Measurements from ENCODE around the gene CFAP97D2.
"Not testable (repeated sequence)": the region's sequence is repeated elsewhere in the genome, so short reads cannot be mapped to it uniquely, and the experiment has no call there.

Gene CFAP97D2

DNA sequence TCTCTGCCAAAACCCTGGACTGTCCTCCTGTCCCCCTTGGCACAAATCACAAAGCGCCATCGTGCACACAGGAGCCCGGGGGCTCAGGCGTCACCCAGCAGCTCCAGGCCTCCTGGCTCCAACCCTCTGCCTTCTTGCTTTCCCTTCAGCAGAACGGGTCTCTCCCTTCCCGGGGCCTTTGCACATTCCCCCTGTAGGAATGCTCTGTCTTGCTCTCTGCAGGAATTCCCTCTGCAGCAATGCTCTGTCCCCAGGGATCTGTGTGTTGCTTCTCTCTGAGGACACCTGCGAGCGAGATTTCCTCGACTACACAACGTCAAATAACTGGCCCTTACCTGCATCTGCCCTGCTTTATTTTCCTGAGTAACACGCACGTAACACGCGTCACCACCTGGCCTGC lies 33.3 kb upstream of the CFAP97D2 start:
- H3K4me3 ChIP-seq (ENCODE audit: low read depth, low read length) = no peak overlapping the region
- TF ChIP-seq, protein P1, sequence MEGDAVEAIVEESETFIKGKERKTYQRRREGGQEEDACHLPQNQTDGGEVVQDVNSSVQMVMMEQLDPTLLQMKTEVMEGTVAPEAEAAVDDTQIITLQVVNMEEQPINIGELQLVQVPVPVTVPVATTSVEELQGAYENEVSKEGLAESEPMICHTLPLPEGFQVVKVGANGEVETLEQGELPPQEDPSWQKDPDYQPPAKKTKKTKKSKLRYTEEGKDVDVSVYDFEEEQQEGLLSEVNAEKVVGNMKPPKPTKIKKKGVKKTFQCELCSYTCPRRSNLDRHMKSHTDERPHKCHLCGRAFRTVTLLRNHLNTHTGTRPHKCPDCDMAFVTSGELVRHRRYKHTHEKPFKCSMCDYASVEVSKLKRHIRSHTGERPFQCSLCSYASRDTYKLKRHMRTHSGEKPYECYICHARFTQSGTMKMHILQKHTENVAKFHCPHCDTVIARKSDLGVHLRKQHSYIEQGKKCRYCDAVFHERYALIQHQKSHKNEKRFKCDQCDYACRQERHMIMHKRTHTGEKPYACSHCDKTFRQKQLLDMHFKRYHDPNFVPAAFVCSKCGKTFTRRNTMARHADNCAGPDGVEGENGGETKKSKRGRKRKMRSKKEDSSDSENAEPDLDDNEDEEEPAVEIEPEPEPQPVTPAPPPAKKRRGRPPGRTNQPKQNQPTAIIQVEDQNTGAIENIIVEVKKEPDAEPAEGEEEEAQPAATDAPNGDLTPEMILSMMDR (IDR thresholded peaks at IDR 0.05; ENCODE audit: borderline replicate concordance, insufficient read depth, low read depth, low read length) = no peak

DNA sequence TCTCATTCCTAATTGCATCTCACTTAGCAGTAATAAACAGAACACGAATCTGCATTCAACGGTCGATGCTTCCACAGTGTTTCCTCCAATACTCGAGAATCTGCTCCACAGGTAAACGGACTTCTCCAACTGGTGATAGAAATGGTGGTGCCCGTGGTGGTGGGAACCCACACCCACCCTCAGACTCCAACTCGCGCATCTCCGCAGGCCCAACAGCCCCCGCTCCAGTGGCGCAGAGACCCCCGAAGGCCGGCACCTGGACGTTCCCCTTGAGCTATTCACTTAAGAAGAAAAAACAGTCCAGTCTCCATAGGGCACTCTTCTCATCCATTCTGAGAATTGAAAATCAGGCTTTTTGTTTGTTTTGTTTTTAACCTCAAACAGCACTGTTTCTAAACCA lies 32.9 kb upstream of the CFAP97D2 start:
- TF ChIP-seq, protein P1 (IDR thresholded peaks at IDR 0.05; ENCODE audit: borderline replicate concordance, insufficient read depth, low read depth, low read length) = no peak

DNA sequence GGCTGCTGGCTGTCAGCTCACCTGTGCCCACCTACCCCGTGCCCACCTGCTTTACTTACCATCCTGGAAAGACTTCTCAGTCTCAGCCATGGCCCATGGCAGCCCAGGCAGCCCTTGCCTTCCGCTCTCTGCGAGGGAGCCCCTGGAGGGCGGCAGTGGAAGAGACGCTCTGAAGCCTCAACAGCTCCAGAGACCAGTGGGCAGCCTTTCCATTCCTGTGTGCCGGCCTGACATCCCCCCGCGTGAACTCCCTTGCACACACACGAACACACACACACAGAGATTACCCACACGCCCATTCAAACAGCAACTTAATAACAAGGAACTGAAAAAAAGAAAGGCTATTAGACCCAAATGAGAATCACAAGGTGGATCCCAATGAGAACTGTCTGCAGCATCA lies 32.4 kb upstream of the CFAP97D2 start:
- TF ChIP-seq, protein P1 (IDR thresholded peaks at IDR 0.05; ENCODE audit: borderline replicate concordance, insufficient read depth, low read depth, low read length) = peak; percentile 59
- H3K4me3 ChIP-seq (ENCODE audit: low read depth, low read length) = no peak overlapping the region

More for the DNA sequence above, 32.9 kb upstream of the CFAP97D2 start:
- H3K4me3 ChIP-seq (ENCODE audit: low read depth, low read length) = no peak overlapping the region

DNA sequence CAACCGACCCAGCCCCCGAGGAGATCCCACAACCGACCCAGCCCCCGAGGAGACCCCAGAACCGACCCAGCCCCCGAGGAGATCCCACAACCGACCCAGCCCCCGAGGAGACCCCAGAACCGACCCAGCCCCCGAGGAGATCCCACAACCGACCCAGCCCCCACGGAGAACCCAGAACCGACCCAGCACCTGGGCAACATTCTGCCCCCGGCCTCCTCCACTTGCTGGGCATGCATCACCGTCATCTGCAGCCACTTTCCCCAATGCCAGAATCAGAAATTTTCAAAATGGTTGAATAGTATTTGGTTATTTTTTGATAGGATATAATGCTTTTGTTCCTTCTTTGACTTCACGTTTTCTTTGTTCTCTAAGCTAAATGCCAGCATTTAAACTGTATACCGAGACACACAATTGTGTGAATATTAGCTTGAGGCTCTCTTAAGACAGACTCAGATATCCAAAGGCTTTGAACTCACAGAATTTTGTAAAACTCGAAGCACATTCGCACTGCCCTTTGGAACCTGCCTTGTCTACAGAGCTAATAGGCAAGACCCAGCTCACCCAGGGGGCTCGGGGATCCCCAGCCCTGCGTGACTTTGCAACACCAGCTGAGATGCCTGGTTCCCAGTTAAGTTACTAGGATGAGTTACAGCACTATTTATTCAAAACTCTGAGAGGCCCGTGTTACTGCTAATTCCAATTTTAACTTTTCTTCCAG lies 31.1 kb upstream of the CFAP97D2 start:
- TF ChIP-seq, protein P1 (IDR thresholded peaks at IDR 0.05; ENCODE audit: borderline replicate concordance, insufficient read depth, low read depth, low read length) = no peak
- no peak overlapping the region for H3K4me3 ChIP-seq (ENCODE audit: low read depth, low read length)

DNA sequence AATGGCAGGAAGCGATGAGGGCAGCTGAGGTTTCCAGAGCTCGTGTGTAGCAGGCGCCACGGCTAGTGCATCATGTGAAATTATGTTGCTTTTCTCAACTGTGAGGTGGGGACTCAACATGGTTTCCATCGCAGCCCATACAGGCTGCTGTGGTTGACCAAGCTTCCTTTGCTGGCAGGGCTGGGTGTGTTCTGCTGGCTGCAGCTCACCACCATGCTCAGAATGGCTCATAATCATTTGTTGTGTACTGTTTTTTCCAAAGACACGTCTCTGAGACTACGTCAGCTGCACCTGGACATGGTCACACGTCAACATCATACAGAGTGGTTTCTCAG lies 30.6 kb upstream of the CFAP97D2 start:
- TF ChIP-seq, protein P1 (IDR thresholded peaks at IDR 0.05; ENCODE audit: borderline replicate concordance, insufficient read depth, low read depth, low read length) = no peak
- H3K4me3 ChIP-seq (ENCODE audit: low read depth, low read length) = no peak overlapping the region

DNA sequence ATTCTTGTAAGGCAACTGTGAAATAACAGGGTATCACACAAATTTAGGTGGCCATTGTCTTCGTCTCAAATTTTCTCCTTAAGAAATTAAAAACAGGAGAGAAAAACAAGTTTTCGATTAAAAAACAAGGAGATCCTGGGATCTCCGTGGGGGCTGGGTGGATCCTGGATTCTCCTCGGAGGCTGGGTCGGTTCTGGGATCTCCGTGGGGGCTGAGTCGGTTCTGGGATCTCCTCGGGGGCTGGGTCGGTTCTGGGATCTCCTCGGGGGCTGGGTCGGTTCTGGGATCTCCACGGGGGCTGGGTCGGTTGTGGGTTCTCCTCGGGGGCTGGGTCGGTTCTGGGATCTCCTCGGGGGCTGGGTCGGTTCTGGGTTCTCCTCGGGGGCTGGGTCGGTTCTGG lies 30.2 kb upstream of the CFAP97D2 start:
- H3K4me3 ChIP-seq (ENCODE audit: low read depth, low read length) = not testable (repeated sequence)

DNA sequence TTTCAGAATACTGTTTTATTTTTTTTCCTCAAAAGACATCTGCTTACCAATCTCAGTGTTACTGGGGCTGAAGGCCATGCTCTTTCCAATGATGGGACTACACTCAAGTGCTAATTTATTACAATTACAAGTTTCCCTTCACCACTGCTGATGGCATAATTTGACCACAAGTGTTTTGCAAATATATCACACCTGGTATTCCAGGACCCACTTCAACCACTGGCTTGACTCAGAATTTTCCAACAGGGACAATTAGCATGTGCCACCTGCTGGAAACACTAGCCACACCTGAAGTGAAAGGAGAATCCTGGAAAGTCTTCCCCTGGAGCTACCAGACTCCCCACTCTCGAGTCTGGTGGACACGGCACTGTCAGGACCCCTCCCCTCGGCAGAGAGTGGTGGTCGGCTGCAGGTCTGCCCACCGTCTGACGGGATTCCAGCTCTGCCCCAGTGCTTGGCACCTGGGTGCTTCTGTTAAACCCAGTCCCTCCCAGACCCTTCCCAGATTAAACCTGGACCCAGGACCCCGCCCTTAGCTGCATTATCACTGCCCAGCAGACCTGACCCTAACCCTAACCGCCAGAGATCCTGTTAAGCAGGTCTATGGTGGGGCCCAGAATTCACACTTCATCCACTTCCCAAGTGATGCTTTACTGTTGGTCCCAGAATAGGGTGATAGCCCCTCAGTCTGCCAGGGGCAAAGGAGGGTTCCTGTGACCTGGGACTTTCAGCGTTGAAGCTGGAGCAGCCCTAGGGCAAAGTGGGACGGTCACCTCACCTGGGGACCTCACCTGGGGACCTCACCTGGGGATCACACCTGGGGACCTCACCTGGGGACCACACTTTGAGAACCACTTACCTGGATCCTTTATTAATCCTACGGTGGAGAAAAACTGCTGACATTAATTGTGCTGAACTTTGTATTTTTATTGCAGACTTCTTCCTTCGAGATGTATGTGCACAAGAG lies 29.0 kb upstream of the CFAP97D2 start:
- no peak overlapping the region for H3K4me3 ChIP-seq (ENCODE audit: low read depth, low read length)
- TF ChIP-seq, protein P1 (IDR thresholded peaks at IDR 0.05; ENCODE audit: borderline replicate concordance, insufficient read depth, low read depth, low read length) = no peak
